ENCODE data around the gene GLB1L2. TPM values are rescaled to one million over a fixed set of nuclear protein-coding genes. Genes with fewer than 3 reads are reported as not detected.

The GLB1L2 gene
- total RNA-seq, 4 donors from 2014 or later, result 13.4 to 31.6 (median 25.8) TPM

GRCh38 chr11:134338654-134339053 is 6.9 kb downstream of the GLB1L2 start:
- no peaks in the 10 kb centered on the region for H3K27me3 ChIP-seq
- no peak overlapping the region for H3K27ac ChIP-seq
- H3K4me3 ChIP-seq (replicated peaks in 1 of 3), result no peak overlapping the region
- intact Hi-C loops (cut with DNase I), result no loop called here
- no peaks in the 10 kb centered on the region for H3K4me1 ChIP-seq
- WGBS, 2 donors, result 93 to 97% methylated on average over 7 of the region's 7 CpGs
- H3K36me3 ChIP-seq, result no peaks in the 10 kb centered on the region
- TF ChIP-seq CTCF (IDR thresholded peaks at IDR 0.05) (no peak), POLR2A (IDR thresholded peaks at IDR 0.05) (no peak)
- no peaks in the 10 kb centered on the region for H3K9me3 ChIP-seq
- DNase-seq, result no peak

GRCh38 chr11:134339756-134340155 is 8.0 kb downstream of the GLB1L2 start:
- no peaks in the 10 kb centered on the region for H3K9me3 ChIP-seq
- H3K4me1 ChIP-seq, result no peaks in the 10 kb centered on the region
- H3K4me3 ChIP-seq (replicated peaks in 1 of 3), result no peak overlapping the region
- DNase-seq, result no peak
- WGBS, 2 donors, result 80 to 83% methylated on average over 4 of the region's 4 CpGs
- H3K36me3 ChIP-seq, result no peaks in the 10 kb centered on the region
- H3K27me3 ChIP-seq, result no peaks in the 10 kb centered on the region
- no peak for TF ChIP-seq CTCF (IDR thresholded peaks at IDR 0.05)
- TF ChIP-seq POLR2A (IDR thresholded peaks at IDR 0.05), result no peak
- intact Hi-C loops (cut with DNase I), result no loop called here
- H3K27ac ChIP-seq, result no peak overlapping the region

- intact Hi-C loops (cut with DNase I), result no loop called here
- Histone ChIP-seq H3K27ac (no peak overlapping the region), H3K36me3 (no peaks in the 10 kb centered on the region), H3K27me3 (no peaks in the 10 kb centered on the region), H3K4me1 (no peaks in the 10 kb centered on the region), H3K4me3 (replicated peaks in 1 of 3) (no peak overlapping the region), H3K9me3 (no peaks in the 10 kb centered on the region)
- no peak for TF ChIP-seq CTCF (IDR thresholded peaks at IDR 0.05)
- TF ChIP-seq POLR2A (IDR thresholded peaks at IDR 0.05), result no peak
- WGBS, 2 donors, result 84 to 94% methylated on average over 11 of the region's 11 CpGs
- no peak for DNase-seq
These were observed 8.7 kb downstream of the GLB1L2 start for GRCh38 chr11:134340354-134340964.

- Histone ChIP-seq H3K4me3 (replicated peaks in 1 of 3) (no peak overlapping the region), H3K27ac (no peak overlapping the region), H3K9me3 (no peaks in the 10 kb centered on the region), H3K4me1 (peaks cover 0 to 7% of the 10 kb centered on the region in 2 donors), H3K27me3 (no peaks in the 10 kb centered on the region), H3K36me3 (no peaks in the 10 kb centered on the region)
- TF ChIP-seq CTCF (IDR thresholded peaks at IDR 0.05), result no peak
- no peak for TF ChIP-seq POLR2A (IDR thresholded peaks at IDR 0.05)
- intact Hi-C loops (cut with DNase I), result no loop called here
- DNase-seq, result no peak
- 95 to 98% methylated on average over 33 to 58 of the region's 68 CpGs for WGBS, 2 donors
These were observed 10.2 kb downstream of the GLB1L2 start for GRCh38 chr11:134341805-134342571.

All from thyroid gland (tissue), 4 donors.